ENCODE results near the gene PDX1.

DNA sequence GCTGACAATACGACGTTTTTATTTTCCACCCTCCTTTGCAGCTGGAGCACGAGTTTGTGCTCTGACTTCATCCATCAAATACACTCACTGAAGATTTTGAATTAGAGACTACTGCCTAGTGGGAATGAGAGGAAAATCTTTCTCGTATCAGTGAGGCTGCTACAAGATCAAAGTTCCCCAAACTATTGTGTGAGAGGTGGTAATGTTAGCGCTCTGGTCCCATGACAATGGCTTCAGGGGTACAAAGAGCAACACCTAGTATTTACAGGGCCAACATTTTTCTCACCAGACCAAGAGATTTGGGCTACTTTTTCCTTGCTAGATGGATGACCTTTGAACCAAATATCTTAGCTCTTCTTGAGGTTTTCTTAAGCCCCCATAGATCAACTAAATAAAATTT, 30.3 kb upstream of the PDX1 start:
- TF ChIP-seq, protein P1, sequence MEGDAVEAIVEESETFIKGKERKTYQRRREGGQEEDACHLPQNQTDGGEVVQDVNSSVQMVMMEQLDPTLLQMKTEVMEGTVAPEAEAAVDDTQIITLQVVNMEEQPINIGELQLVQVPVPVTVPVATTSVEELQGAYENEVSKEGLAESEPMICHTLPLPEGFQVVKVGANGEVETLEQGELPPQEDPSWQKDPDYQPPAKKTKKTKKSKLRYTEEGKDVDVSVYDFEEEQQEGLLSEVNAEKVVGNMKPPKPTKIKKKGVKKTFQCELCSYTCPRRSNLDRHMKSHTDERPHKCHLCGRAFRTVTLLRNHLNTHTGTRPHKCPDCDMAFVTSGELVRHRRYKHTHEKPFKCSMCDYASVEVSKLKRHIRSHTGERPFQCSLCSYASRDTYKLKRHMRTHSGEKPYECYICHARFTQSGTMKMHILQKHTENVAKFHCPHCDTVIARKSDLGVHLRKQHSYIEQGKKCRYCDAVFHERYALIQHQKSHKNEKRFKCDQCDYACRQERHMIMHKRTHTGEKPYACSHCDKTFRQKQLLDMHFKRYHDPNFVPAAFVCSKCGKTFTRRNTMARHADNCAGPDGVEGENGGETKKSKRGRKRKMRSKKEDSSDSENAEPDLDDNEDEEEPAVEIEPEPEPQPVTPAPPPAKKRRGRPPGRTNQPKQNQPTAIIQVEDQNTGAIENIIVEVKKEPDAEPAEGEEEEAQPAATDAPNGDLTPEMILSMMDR (IDR thresholded peaks at IDR 0.05; ENCODE audit: borderline replicate concordance, extremely low read depth, low read length, poor library complexity, severe bottlenecking) = no peak
- no peak for TF ChIP-seq EZH2 (IDR thresholded peaks at IDR 0.05; ENCODE audit: borderline replicate concordance, low read depth, low read length, severe bottlenecking)

Data from DND-41 (cell line).